Measurements from ENCODE around the gene YES1.

The YES1 gene

GRCh38 chr18:845152-845819, 33.2 kb upstream of the YES1 start:
- H3K9me3 ChIP-seq (ENCODE audit: low read length), result no peaks in the 10 kb centered on the region
- H3K9me2 ChIP-seq (ENCODE audit: low read depth, low read length), result no peaks in the 10 kb centered on the region
- no peak overlapping the region for H3K4me3 ChIP-seq (ENCODE audit: low read depth, low read length, poor library complexity, severe bottlenecking)
- no peaks in the 10 kb centered on the region for H3F3A ChIP-seq (ENCODE audit: insufficient read depth, low read length)
- H3K36me3 ChIP-seq (ENCODE audit: insufficient read depth, low read length), result no peaks in the 10 kb centered on the region
- no peak for TF ChIP-seq EZH2 (IDR thresholded peaks at IDR 0.05; ENCODE audit: borderline replicate concordance, low read length)
- TF ChIP-seq, protein P1, sequence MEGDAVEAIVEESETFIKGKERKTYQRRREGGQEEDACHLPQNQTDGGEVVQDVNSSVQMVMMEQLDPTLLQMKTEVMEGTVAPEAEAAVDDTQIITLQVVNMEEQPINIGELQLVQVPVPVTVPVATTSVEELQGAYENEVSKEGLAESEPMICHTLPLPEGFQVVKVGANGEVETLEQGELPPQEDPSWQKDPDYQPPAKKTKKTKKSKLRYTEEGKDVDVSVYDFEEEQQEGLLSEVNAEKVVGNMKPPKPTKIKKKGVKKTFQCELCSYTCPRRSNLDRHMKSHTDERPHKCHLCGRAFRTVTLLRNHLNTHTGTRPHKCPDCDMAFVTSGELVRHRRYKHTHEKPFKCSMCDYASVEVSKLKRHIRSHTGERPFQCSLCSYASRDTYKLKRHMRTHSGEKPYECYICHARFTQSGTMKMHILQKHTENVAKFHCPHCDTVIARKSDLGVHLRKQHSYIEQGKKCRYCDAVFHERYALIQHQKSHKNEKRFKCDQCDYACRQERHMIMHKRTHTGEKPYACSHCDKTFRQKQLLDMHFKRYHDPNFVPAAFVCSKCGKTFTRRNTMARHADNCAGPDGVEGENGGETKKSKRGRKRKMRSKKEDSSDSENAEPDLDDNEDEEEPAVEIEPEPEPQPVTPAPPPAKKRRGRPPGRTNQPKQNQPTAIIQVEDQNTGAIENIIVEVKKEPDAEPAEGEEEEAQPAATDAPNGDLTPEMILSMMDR (IDR thresholded peaks at IDR 0.05; ENCODE audit: low read length), result no peak
- H3K9ac ChIP-seq (ENCODE audit: low read length), result no peak overlapping the region
- H3K27ac ChIP-seq (ENCODE audit: low read depth, low read length, poor library complexity, severe bottlenecking), result no peak overlapping the region
- H2AFZ ChIP-seq (ENCODE audit: low read length), result no peak overlapping the region
- H3K4me1 ChIP-seq (ENCODE audit: insufficient read depth, low read length, severe bottlenecking), result no peaks in the 10 kb centered on the region
- no peaks in the 10 kb centered on the region for H4K20me1 ChIP-seq (ENCODE audit: insufficient read depth, low read length)
- H3K79me2 ChIP-seq (ENCODE audit: insufficient read depth, low read length), result no peaks in the 10 kb centered on the region
- no peak overlapping the region for H3K4me2 ChIP-seq (ENCODE audit: low read length)
- no peaks in the 10 kb centered on the region for H3K27me3 ChIP-seq (ENCODE audit: insufficient read depth, low read length)

DNA sequence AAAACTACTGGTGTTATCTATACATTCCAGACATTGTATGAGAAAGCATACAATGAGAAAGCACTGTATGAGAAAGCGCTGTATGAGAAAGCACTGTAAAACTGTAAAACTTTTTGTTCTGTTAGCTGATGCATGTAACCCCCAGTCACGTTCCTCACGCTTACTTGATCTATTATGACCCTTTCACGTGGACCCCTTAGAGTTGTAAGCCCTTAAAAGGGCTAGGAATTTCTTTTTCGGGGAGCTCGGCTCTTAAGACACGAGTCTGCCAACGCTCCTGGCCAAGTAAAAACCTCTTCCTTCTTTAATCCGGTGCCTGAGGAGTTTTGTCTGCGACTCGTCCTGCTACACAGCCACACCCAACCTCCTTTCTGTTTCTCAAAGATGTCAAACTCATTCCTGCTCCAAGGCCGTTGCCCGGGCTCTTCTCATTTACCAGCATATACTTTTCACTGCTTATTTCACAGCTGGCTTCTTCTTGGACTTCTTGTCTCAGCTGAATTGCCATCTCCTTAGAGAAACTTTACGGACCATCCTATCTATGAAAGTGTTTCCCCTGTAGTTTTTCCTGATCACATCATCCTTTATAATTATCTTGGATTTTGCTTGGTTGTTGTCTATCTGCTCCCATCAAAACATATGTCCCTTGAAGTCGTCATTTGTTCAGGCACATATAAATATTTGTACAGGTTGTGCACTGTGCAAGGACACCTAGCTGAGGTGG, 29.8 kb upstream of the YES1 start:
- H4K20me1 ChIP-seq (ENCODE audit: insufficient read depth, low read length), result no peaks in the 10 kb centered on the region
- no peaks in the 10 kb centered on the region for H3K9me3 ChIP-seq (ENCODE audit: low read length)
- no peak overlapping the region for H3K27ac ChIP-seq (ENCODE audit: low read depth, low read length, poor library complexity, severe bottlenecking)
- no peak overlapping the region for H2AFZ ChIP-seq (ENCODE audit: low read length)
- no peak for TF ChIP-seq EZH2 (IDR thresholded peaks at IDR 0.05; ENCODE audit: borderline replicate concordance, low read length)
- TF ChIP-seq, protein P1 (IDR thresholded peaks at IDR 0.05; ENCODE audit: low read length), result no peak
- H3K9ac ChIP-seq (ENCODE audit: low read length), result no peak overlapping the region
- H3K4me1 ChIP-seq (ENCODE audit: insufficient read depth, low read length, severe bottlenecking), result no peaks in the 10 kb centered on the region
- H3F3A ChIP-seq (ENCODE audit: insufficient read depth, low read length), result no peaks in the 10 kb centered on the region
- H3K4me3 ChIP-seq (ENCODE audit: low read depth, low read length, poor library complexity, severe bottlenecking), result no peak overlapping the region
- no peaks in the 10 kb centered on the region for H3K79me2 ChIP-seq (ENCODE audit: insufficient read depth, low read length)
- H3K36me3 ChIP-seq (ENCODE audit: insufficient read depth, low read length), result no peaks in the 10 kb centered on the region
- no peak overlapping the region for H3K4me2 ChIP-seq (ENCODE audit: low read length)
- H3K27me3 ChIP-seq (ENCODE audit: insufficient read depth, low read length), result no peaks in the 10 kb centered on the region
- H3K9me2 ChIP-seq (ENCODE audit: low read depth, low read length), result no peaks in the 10 kb centered on the region

- Histone ChIP-seq H3K36me3 (ENCODE audit: insufficient read depth, low read length) (no peaks in the 10 kb centered on the region), H3K79me2 (ENCODE audit: insufficient read depth, low read length) (no peaks in the 10 kb centered on the region), H3K27me3 (ENCODE audit: insufficient read depth, low read length) (no peaks in the 10 kb centered on the region), H2AFZ (ENCODE audit: low read length) (no peak overlapping the region), H3K4me1 (ENCODE audit: insufficient read depth, low read length, severe bottlenecking) (no peaks in the 10 kb centered on the region), H3K9me3 (ENCODE audit: low read length) (no peaks in the 10 kb centered on the region), H3K4me2 (ENCODE audit: low read length) (no peak overlapping the region), H4K20me1 (ENCODE audit: insufficient read depth, low read length) (no peaks in the 10 kb centered on the region), H3K4me3 (ENCODE audit: low read depth, low read length, poor library complexity, severe bottlenecking) (no peak overlapping the region), H3K9me2 (ENCODE audit: low read depth, low read length) (no peaks in the 10 kb centered on the region), H3K9ac (ENCODE audit: low read length) (no peak overlapping the region), H3F3A (ENCODE audit: insufficient read depth, low read length) (no peaks in the 10 kb centered on the region), H3K27ac (ENCODE audit: low read depth, low read length, poor library complexity, severe bottlenecking) (no peak overlapping the region)
- TF ChIP-seq, protein P1 (IDR thresholded peaks at IDR 0.05; ENCODE audit: low read length), result no peak
- TF ChIP-seq EZH2 (IDR thresholded peaks at IDR 0.05; ENCODE audit: borderline replicate concordance, low read length), result no peak
Observed at GRCh38 chr18:840516-840915, 28.5 kb upstream of the YES1 start.
